Measurements from ENCODE around the gene GAL3ST3.
"Not testable (repeated sequence)": the region's sequence is repeated elsewhere in the genome, so short reads cannot be mapped to it uniquely, and the experiment has no call there.

Gene GAL3ST3

DNA sequence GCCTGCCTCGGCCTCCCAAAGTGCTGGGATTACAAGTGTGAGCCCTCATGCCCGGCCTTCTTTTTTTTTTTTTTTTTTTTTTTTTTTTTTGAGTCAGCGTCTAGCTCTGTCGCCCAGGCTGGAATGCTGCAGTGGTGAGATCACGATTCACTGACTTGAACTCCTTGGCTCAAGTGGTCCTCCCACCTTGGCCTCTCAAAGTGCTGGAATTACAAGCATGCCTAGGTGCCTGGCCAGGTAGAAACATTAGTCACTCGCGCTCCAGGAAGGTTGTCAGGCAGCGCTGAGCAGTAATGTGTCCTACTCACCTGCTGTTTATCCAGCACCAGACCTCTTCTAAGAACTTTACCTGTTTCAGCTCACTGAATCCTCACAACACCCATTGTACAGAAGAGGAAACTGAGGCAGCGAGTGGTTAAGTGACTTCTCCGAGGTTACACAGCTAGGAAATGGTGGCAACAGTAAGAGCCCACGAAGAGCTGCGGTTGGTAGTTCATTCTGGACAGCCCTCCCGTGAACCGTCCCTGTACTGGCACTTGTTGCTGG lies 37.6 kb downstream of the GAL3ST3 start:
- no peaks in the 10 kb centered on the region for H3K36me3 ChIP-seq (ENCODE audit: insufficient read depth, low read length)
- no peaks in the 10 kb centered on the region for H3K9me3 ChIP-seq (ENCODE audit: insufficient read depth, low read depth, low read length)
- H3K4me3 ChIP-seq (ENCODE audit: low read length): peak overlapping the region; percentile 31; the same call in 1 of the 2 replicates
- peaks cover 9% of the 10 kb centered on the region; the same call in 1 of the 2 replicates for H3K4me1 ChIP-seq (ENCODE audit: insufficient read depth, low read length)
- H3K27ac ChIP-seq (ENCODE audit: low read depth, low read length): no peak overlapping the region
- no peak overlapping the region for H3K9ac ChIP-seq (ENCODE audit: low read depth, low read length)
- WGBS: 77% methylated on average over 14 of the region's 14 CpGs
- peaks cover 12% of the 10 kb centered on the region for H3K27me3 ChIP-seq (ENCODE audit: insufficient read depth, low read length)

DNA sequence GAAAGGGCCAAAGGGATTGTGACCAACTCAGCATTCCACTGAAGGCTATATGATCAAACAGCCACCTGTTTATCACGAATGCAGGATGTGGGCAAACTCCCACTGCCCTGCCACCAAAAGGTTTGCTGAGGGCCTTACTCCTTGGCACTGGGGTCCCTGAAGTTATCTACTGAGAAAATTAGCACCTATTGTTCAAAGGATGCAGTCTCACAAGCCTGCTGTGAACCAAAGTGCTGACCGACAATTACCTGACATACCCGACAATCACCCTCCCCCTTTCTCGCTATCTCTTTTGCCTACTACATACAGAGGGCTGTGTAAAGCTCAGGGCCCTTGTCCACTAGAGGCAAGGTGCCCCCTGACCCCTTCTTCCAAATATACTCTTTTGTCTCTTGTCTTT lies 38.9 kb downstream of the GAL3ST3 start:
- H3K27me3 ChIP-seq (ENCODE audit: insufficient read depth, low read length): peaks cover 12% of the 10 kb centered on the region
- 73% methylated on average over 4 of the region's 4 CpGs for WGBS
- H3K9me3 ChIP-seq (ENCODE audit: insufficient read depth, low read depth, low read length); H3K9ac ChIP-seq (ENCODE audit: low read depth, low read length); H3K36me3 ChIP-seq (ENCODE audit: insufficient read depth, low read length); H3K4me1 ChIP-seq (ENCODE audit: insufficient read depth, low read length); H3K27ac ChIP-seq (ENCODE audit: low read depth, low read length); H3K4me3 ChIP-seq (ENCODE audit: low read length): not testable (repeated sequence)

DNA sequence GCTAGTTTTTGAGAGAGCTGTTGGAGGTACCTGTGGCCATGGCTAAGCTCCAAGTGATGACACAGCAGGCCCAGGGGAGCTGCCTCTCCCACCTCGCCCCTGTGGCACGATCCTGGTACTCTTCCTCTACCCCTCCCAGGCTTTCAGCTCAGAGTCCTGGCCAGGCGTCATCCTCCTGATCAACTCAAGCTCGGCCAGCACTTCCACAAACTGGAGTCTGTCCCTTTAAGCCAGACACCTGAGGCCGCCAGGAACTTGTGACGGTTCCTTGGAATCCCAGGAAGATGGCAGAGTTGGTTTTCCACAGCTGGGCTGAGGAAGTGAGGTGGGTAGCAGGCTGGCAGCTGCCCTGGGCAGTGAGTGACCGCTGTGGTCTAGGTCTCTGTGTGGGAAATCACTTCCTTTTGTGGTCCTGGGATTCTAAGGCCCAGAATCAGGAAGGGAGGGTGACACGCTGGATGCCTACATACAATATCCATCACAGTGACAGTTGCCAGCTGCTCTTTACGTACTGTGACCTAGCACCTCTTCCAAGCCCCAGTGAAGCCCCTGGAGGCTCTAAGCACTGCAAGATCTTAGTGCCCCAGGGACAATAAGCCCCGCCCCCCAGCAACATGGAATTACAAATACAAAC lies 40.4 kb downstream of the GAL3ST3 start:
- Histone ChIP-seq H3K36me3 (ENCODE audit: insufficient read depth, low read length) (peaks cover 21% of the 10 kb centered on the region), H3K9me3 (ENCODE audit: insufficient read depth, low read depth, low read length) (no peaks in the 10 kb centered on the region), H3K27ac (ENCODE audit: low read depth, low read length) (no peak overlapping the region), H3K9ac (ENCODE audit: low read depth, low read length) (no peak overlapping the region; the same call in 1 of the 2 replicates), H3K4me3 (ENCODE audit: low read length) (no peak overlapping the region), H3K4me1 (ENCODE audit: insufficient read depth, low read length) (peaks cover 9% of the 10 kb centered on the region; the same call in 1 of the 2 replicates), H3K27me3 (ENCODE audit: insufficient read depth, low read length) (peaks cover 12% of the 10 kb centered on the region)
- 75% methylated on average over 10 of the region's 10 CpGs for WGBS

DNA sequence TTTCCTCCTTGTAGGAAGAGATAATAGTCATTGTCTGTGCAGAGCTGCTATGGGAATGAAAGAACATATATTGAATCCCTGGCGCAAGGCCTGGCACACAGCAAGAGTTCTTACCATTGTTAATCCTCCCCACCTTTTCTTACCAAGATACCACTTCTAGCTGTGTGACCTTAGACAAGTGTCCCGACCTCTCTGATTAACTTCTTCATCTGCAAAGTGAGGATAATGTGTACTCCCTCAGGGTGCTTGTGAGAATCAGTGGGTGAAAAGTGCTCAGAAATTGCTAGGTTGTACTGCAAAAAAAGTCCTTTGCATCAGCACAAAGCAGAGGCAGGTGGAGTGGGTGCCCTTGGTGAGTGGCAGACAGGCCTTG lies 40.9 kb downstream of the GAL3ST3 start:
- Histone ChIP-seq H3K9ac (ENCODE audit: low read depth, low read length) (no peak overlapping the region), H3K27ac (ENCODE audit: low read depth, low read length) (no peak overlapping the region), H3K9me3 (ENCODE audit: insufficient read depth, low read depth, low read length) (no peaks in the 10 kb centered on the region), H3K4me1 (ENCODE audit: insufficient read depth, low read length) (peaks cover 9% of the 10 kb centered on the region; the same call in 1 of the 2 replicates), H3K27me3 (ENCODE audit: insufficient read depth, low read length) (peaks cover 12% of the 10 kb centered on the region), H3K36me3 (ENCODE audit: insufficient read depth, low read length) (peaks cover 21% of the 10 kb centered on the region), H3K4me3 (ENCODE audit: low read length) (no peak overlapping the region)
- 86% methylated on average over 2 of the region's 2 CpGs for WGBS

DNA sequence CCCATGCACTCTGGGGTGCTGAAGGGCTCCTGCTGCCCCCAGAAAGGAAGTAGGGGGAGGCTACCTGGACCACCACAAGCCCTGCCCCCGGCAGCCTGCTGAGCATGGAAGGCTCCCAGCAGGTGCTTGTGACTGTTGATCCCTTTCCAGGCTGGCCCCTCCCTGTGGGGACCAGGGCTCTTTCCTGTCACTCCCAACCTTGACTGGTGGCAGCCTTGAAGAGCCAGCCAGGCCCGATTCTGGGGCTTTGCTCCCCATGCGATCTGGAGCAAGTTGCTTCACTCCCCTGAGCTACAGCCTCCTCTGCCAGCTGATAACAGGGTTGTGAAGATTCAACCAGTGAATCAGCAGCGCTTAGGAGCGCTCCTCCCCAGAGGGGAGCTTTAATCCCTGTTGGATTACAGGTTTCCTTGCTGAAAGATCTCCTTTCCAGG lies 41.7 kb downstream of the GAL3ST3 start:
- H3K27ac ChIP-seq (ENCODE audit: low read depth, low read length): peak overlapping the region; percentile 42; the same call in 1 of the 2 replicates

DNA sequence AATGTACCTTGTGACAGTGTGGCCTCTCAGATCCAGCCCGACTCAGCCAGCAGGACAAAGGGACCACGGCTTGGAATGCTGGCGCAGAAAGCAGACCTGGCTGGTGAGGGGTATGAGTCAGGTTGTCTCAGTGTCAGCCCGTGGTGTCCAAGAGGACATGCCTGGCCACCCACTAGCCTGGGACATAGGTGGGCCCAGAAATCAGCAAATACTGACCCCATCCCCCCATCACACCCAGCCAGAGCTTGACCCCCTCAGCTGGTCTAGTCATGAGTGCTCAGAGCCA lies 42.1 kb downstream of the GAL3ST3 start:
- Histone ChIP-seq H3K9ac (ENCODE audit: low read depth, low read length) (peak overlapping the region; percentile 38; the same call in 1 of the 2 replicates), H3K4me1 (ENCODE audit: insufficient read depth, low read length) (peaks cover 9% of the 10 kb centered on the region; the same call in 1 of the 2 replicates)
- WGBS: 76% methylated on average over 4 of the region's 4 CpGs

More for the DNA sequence above, 41.7 kb downstream of the GAL3ST3 start:
- Histone ChIP-seq H3K27me3 (ENCODE audit: insufficient read depth, low read length) (peaks cover 10% of the 10 kb centered on the region), H3K36me3 (ENCODE audit: insufficient read depth, low read length) (peaks cover 21% of the 10 kb centered on the region), H3K4me1 (ENCODE audit: insufficient read depth, low read length) (peaks cover 9% of the 10 kb centered on the region; the same call in 1 of the 2 replicates), H3K9me3 (ENCODE audit: insufficient read depth, low read depth, low read length) (no peaks in the 10 kb centered on the region), H3K9ac (ENCODE audit: low read depth, low read length) (no peak overlapping the region), H3K4me3 (ENCODE audit: low read length) (no peak overlapping the region)
- WGBS: 46% methylated on average over 5 of the region's 5 CpGs

DNA sequence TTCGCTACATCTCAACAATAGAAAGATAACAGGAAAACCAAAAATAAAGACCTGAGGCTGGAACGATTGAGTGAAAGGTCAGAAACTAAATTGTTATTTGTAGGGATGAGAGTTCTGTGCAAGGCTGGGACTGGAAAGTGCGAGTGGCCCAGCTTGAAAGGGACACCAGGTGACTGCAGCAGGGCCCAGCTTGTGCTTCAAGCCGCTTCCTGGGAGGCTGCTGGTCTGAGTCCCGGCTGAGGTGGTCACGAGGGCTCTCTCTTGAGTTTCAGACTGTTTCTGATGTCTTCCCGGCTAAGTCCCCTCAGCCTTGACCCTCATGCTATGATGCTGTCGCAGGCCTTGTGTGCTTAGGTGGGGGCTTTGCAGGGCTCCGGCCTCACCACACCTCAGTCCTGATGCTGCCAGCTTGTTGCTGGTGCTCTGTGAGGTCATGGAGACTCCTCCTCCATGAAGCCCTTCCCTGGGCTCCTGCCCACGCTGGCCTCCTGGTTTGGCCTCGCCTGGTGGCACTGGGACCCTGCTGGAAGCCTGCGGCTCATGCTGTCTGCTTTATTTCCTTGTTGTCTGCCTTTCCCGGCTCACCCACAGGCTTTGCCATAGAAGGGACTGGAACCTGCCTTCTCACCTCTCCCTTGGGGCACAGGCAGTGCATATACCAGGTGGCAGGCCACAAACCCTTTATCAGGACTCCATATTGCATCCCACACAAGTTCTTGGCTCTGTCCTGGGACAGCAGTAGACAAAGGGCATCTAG lies 42.6 kb downstream of the GAL3ST3 start:
- Histone ChIP-seq H3K9me3 (ENCODE audit: insufficient read depth, low read depth, low read length) (no peaks in the 10 kb centered on the region), H3K36me3 (ENCODE audit: insufficient read depth, low read length) (peaks cover 21% of the 10 kb centered on the region), H3K27me3 (ENCODE audit: insufficient read depth, low read length) (peaks cover 1% of the 10 kb centered on the region; the same call in 1 of the 2 replicates), H3K9ac (ENCODE audit: low read depth, low read length) (peak overlapping the region; percentile 38; the same call in 1 of the 2 replicates), H3K4me3 (ENCODE audit: low read length) (no peak overlapping the region), H3K4me1 (ENCODE audit: insufficient read depth, low read length) (peaks cover 9% of the 10 kb centered on the region; the same call in 1 of the 2 replicates), H3K27ac (ENCODE audit: low read depth, low read length) (peak overlapping the region; percentile 15; the same call in 1 of the 2 replicates)
- WGBS: 87% methylated on average over 13 of the region's 13 CpGs

More for the DNA sequence above, 42.1 kb downstream of the GAL3ST3 start:
- Histone ChIP-seq H3K36me3 (ENCODE audit: insufficient read depth, low read length) (peaks cover 21% of the 10 kb centered on the region), H3K27ac (ENCODE audit: low read depth, low read length) (peak overlapping the region; percentile 42; the same call in 1 of the 2 replicates), H3K4me3 (ENCODE audit: low read length) (no peak overlapping the region), H3K9me3 (ENCODE audit: insufficient read depth, low read depth, low read length) (no peaks in the 10 kb centered on the region), H3K27me3 (ENCODE audit: insufficient read depth, low read length) (peaks cover 7% of the 10 kb centered on the region)

DNA sequence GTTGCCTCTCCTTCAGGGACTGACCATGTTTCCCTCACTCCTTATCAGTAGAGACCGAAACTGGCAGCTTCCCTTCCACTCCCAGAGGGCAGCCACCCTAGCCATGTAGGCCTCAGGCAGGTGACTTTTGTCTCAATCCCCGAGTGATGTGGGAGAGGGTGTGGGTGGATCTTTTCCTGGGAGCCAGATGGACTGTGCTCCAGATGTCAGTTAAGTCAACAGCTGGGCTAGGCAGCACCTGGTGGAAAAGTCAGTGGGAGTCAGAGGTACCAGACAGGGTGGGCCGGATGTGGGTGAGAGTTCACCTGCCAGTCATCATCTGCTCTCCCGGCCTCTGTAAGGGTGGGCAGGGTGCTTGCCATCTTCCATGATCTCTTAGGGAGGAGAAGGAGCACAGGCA lies 44.8 kb downstream of the GAL3ST3 start:
- no peak overlapping the region for H3K4me3 ChIP-seq (ENCODE audit: low read length)
- no peaks in the 10 kb centered on the region for H3K9me3 ChIP-seq (ENCODE audit: insufficient read depth, low read depth, low read length)
- H3K4me1 ChIP-seq (ENCODE audit: insufficient read depth, low read length): peaks cover 9% of the 10 kb centered on the region; the same call in 1 of the 2 replicates
- H3K36me3 ChIP-seq (ENCODE audit: insufficient read depth, low read length): peaks cover 34% of the 10 kb centered on the region
- H3K27ac ChIP-seq (ENCODE audit: low read depth, low read length): no peak overlapping the region
- no peak overlapping the region for H3K9ac ChIP-seq (ENCODE audit: low read depth, low read length)
- no peaks in the 10 kb centered on the region for H3K27me3 ChIP-seq (ENCODE audit: insufficient read depth, low read length)
- 94% methylated on average over 4 of the region's 4 CpGs for WGBS

DNA sequence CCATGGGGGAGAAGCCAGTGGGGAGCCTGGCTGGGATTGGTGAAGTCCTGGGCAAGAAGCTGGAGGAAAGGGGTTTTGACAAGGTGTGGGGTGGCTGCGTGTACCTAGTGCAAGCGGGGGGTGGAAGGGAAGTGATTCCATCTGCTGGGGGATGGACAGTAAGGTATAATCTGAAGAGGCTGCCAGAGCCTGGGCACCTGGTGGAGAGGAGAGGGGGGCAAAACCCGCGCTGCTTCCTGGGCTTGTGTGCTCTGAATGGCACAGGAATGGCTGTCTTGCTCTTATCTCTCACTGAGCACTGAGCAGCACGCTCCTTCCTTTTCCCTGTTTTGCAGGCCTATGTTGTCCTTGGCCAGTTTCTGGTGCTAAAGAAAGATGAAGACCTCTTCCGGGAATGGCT lies 45.7 kb downstream of the GAL3ST3 start:
- Histone ChIP-seq H3K4me1 (ENCODE audit: insufficient read depth, low read length) (peaks cover 9% of the 10 kb centered on the region; the same call in 1 of the 2 replicates), H3K9ac (ENCODE audit: low read depth, low read length) (peak overlapping the region; percentile 88)

DNA sequence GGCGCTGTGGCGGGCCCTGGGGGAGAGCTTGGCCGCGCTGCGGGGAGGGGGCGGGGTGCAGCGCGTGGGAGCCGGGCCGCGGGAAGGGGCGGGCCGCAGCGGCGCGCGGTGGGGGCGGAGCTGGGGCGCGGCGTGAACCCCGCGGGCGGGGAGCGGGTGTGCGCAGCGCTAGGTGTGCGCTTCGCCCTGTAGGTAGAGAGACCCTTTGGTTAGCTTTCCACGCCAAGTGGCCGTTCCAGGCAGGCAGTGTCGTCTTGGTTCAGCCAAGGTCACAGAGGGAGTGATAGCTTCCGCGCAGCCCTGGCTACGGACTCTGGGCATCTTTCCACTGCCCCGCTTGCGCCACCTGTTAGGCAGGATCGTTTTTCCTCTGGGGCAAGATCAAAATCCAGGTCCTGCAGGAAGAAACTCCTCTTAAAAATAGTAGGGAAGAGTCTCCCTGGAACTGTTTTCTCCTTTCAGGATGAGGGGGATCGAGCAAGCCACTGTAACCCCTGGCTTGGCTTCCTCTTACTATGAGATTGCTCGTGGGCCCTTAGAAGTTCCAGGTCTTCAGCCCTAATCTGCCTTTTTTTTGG lies 46.2 kb downstream of the GAL3ST3 start:
- Histone ChIP-seq H3K27ac (ENCODE audit: low read depth, low read length) (peak overlapping the region; percentile 99; the same call in 1 of the 2 replicates), H3K9ac (ENCODE audit: low read depth, low read length) (peak overlapping the region; percentile 88), H3K4me1 (ENCODE audit: insufficient read depth, low read length) (peaks cover 9% of the 10 kb centered on the region; the same call in 1 of the 2 replicates), H3K4me3 (ENCODE audit: low read length) (peak overlapping the region; percentile 98), H3K9me3 (ENCODE audit: insufficient read depth, low read depth, low read length) (no peaks in the 10 kb centered on the region), H3K27me3 (ENCODE audit: insufficient read depth, low read length) (no peaks in the 10 kb centered on the region), H3K36me3 (ENCODE audit: insufficient read depth, low read length) (peaks cover 48% of the 10 kb centered on the region)
- WGBS: 2% methylated on average over 40 of the region's 40 CpGs

More for the DNA sequence above, 45.7 kb downstream of the GAL3ST3 start:
- WGBS: 89% methylated on average over 6 of the region's 6 CpGs
- no peaks in the 10 kb centered on the region for H3K27me3 ChIP-seq (ENCODE audit: insufficient read depth, low read length)
- H3K4me3 ChIP-seq (ENCODE audit: low read length): peak overlapping the region; percentile 98
- no peak overlapping the region for H3K27ac ChIP-seq (ENCODE audit: low read depth, low read length)
- H3K36me3 ChIP-seq (ENCODE audit: insufficient read depth, low read length): peaks cover 42% of the 10 kb centered on the region
- H3K9me3 ChIP-seq (ENCODE audit: insufficient read depth, low read depth, low read length): no peaks in the 10 kb centered on the region
